ENCODE results near the gene ASS1. TPM values are rescaled to one million over a fixed set of nuclear protein-coding genes. Genes with fewer than 3 reads are reported as not detected.

Gene ASS1
- total RNA-seq, 1 donor from 2014 or later = 94.8 TPM

GRCh38 chr9:130478736-130479575, 34.2 kb downstream of the ASS1 start:
- TF ChIP-seq CTCF (IDR thresholded peaks at IDR 0.05; ENCODE audit: unreplicated experiment) = no peak
- Mint-ChIP-seq H3K36me3 (peaks cover 2% of the 10 kb centered on the region), H3K4me1 (peaks cover 27% of the 10 kb centered on the region), H3K9me3 (no peaks in the 10 kb centered on the region), H3K4me3 (no peak overlapping the region), H3K27ac (no peak overlapping the region), H3K27me3 (ENCODE audit: low read depth) (no peaks in the 10 kb centered on the region)
- DNase-seq (ENCODE audit: low spot score in 2 of 2, unreplicated experiment in 2 of 2) = no peak

DNA sequence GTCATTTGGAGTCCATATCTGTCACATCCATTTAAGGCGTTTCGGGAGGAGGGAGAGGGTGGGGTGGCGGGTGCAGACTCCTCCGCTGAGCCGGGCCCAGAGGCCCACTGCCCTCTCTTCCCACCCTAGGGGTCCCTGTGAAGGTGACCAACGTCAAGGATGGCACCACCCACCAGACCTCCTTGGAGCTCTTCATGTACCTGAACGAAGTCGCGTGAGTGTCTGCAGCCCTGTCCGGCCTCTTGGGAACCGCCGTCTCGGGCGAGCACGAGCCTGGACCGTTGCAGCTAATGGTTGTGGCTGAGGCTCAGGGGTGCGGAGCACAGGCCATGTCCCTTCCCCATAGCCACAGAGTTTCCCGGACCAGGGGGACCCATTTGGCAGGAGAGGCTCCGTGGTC, 34.8 kb downstream of the ASS1 start:
- no peak for DNase-seq (ENCODE audit: low spot score in 2 of 2, unreplicated experiment in 2 of 2)
- H3K27ac Mint-ChIP-seq = no peak overlapping the region
- H3K4me1 Mint-ChIP-seq = peaks cover 28% of the 10 kb centered on the region
- TF ChIP-seq CTCF (IDR thresholded peaks at IDR 0.05; ENCODE audit: unreplicated experiment) = no peak
- no peaks in the 10 kb centered on the region for H3K9me3 Mint-ChIP-seq
- no peak overlapping the region for H3K4me3 Mint-ChIP-seq
- H3K27me3 Mint-ChIP-seq (ENCODE audit: low read depth) = no peaks in the 10 kb centered on the region
- H3K36me3 Mint-ChIP-seq = peaks cover 2% of the 10 kb centered on the region

DNA sequence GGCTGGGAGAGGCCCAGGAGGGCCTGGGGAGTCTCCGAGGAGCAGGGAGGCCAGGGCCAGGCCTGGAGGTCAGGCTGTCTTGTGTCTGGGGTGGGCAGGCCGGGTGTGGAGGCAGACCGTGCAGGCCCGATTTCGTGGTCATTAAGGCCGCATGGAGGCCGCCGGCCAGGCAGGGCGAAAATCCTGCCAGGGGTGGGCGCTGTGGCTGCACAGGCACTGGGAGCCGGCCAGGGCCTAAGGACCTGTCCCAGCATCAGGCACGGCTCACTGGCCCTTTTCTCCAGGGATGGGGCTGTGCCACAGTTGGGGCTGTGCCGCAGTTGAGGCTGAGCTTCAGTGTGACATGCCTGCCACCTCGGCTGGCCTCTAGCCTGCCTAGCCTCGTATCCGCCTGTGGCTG, 35.9 kb downstream of the ASS1 start:
- H3K27me3 Mint-ChIP-seq (ENCODE audit: low read depth) = no peaks in the 10 kb centered on the region
- peaks cover 26% of the 10 kb centered on the region for H3K4me1 Mint-ChIP-seq
- TF ChIP-seq CTCF (IDR thresholded peaks at IDR 0.05; ENCODE audit: unreplicated experiment) = no peak
- no peak overlapping the region for H3K27ac Mint-ChIP-seq
- no peaks in the 10 kb centered on the region for H3K36me3 Mint-ChIP-seq
- no peak for DNase-seq (ENCODE audit: low spot score in 2 of 2, unreplicated experiment in 2 of 2)
- H3K9me3 Mint-ChIP-seq = no peaks in the 10 kb centered on the region
- H3K4me3 Mint-ChIP-seq = no peak overlapping the region

DNA sequence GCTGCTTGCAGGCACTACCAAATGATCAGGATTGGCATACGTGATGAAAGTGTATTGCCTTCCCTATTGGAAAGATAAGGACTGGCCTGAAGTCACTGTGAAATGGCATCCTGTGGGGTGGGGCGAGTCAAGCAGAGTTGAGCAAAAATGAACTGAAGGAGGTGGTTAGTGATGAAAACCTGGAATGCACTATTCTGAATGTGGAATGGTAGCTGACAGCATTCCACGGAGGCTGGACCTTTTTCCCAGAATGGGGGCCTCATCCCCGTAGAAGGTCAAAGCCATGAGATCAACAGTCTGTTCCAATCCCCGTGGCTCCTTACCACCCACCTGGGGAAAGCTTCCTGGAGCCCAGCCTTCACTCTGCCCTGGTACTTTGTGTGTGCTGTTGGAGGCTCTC, 37.7 kb downstream of the ASS1 start:
- no peaks in the 10 kb centered on the region for H3K9me3 Mint-ChIP-seq
- TF ChIP-seq CTCF (IDR thresholded peaks at IDR 0.05; ENCODE audit: unreplicated experiment) = no peak
- H3K36me3 Mint-ChIP-seq = no peaks in the 10 kb centered on the region
- no peak overlapping the region for H3K4me3 Mint-ChIP-seq
- no peaks in the 10 kb centered on the region for H3K27me3 Mint-ChIP-seq (ENCODE audit: low read depth)
- H3K4me1 Mint-ChIP-seq = peaks cover 21% of the 10 kb centered on the region
- peak overlapping the region; percentile 8 for H3K27ac Mint-ChIP-seq
- DNase-seq (ENCODE audit: low spot score in 2 of 2, unreplicated experiment in 2 of 2) = no peak

DNA sequence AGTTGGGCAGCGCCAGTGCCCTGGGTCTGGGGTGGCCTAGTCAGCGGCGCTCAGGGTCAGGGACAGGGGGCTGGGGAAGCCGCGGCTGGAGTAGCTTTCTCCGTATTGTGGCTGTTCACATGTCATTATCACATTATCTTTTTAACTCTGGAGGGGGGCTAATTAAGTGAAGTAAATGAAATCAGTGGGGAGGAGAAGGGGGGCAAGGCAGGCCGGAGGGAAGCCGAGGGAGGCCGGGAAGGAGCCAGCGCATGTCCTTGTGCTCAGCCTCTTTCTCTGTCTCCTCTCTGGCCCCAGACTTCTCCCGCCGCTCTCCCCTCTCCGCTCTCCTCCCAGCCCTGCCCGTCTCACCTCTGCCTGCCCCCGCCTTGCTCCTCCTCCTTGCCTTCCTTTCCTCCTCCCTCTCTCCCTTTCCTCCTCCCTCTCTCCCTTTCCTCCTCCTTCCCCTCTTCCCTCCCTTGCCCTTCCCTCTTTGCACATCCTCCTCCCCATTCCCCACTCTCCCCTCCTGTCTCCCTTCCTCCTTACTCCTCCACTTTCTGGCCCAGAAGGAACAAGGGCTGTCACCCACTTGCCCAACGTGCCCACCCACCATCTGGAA, 38.7 kb downstream of the ASS1 start:
- no peak for DNase-seq (ENCODE audit: low spot score in 2 of 2, unreplicated experiment in 2 of 2)
- Mint-ChIP-seq H3K4me1 (peaks cover 21% of the 10 kb centered on the region), H3K4me3 (no peak overlapping the region), H3K27me3 (ENCODE audit: low read depth) (no peaks in the 10 kb centered on the region), H3K27ac (no peak overlapping the region), H3K9me3 (no peaks in the 10 kb centered on the region), H3K36me3 (no peaks in the 10 kb centered on the region)
- TF ChIP-seq CTCF (IDR thresholded peaks at IDR 0.05; ENCODE audit: unreplicated experiment) = no peak
